GM12891 (cell line): ENCODE results near the gene EMID1.

ENCODE experiments used
- PAX5 ChIP-seq: IDR thresholded peaks from 2 replicates; pipeline ENCODE4 v1.6.1; 2011; ENCODE audit warnings: low read length, moderate library complexity, mild to moderate bottlenecking; ENCODE audit not compliant: insufficient read depth, severe bottlenecking
- POLR2A ChIP-seq: IDR thresholded peaks from 2 replicates; pipeline ENCODE4 v1.6.1; 2011; ENCODE audit warnings: low read depth, low read length, control low read depth
- POLR2AphosphoS5 ChIP-seq: IDR thresholded peaks from 2 replicates; pipeline ENCODE4 v1.6.1; 2011; ENCODE audit warnings: low read depth, low read length, control low read depth
- TAF1 ChIP-seq: IDR thresholded peaks from 2 replicates; pipeline ENCODE4 v1.6.1; 2011; ENCODE audit warnings: low read depth, low read length, control low read depth

DNA sequence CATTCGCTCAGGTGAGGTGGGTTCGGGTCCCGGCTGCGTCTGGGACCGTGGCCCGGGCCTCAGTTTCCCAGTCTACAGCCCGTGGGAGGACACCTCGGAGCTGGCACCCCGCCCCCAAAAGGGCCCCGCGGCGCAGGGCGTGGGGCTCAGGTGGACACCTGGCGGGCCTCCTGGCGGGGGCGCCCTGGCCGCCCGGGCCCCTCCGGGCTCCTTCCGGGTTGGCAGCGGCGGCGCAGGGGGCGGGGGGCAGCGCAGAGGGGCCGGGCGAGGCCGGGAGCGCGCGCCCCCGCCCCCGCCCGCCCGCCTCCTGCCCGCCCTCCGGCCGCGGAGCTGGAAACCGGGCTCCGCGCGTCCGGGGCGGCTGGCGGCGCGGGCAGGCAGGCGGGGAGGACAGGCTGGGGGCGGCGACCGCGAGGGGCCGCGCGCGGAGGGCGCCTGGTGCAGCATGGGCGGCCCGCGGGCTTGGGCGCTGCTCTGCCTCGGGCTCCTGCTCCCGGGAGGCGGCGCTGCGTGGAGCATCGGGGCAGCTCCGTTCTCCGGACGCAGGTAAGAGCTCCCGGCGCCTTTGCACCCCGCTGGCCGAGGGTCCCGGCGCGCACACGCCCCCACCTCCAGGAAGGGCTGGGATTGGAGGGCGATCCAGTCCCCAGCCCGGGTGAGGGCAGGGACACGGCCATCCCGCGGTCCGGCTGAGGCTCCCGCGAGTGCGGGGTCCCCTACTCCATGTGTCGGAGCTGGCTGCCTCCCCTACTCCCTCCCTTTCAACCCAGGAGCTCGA lies at the start of gene EMID1:
- TF ChIP-seq POLR2A (0 out of 2 replicates have a peak, but pooled peaks have one; percentile 20), POLR2AphosphoS5 (no peak), PAX5 (no peak), TAF1 (no peak)
